ENCODE results near the gene ANKRD37.

DNA sequence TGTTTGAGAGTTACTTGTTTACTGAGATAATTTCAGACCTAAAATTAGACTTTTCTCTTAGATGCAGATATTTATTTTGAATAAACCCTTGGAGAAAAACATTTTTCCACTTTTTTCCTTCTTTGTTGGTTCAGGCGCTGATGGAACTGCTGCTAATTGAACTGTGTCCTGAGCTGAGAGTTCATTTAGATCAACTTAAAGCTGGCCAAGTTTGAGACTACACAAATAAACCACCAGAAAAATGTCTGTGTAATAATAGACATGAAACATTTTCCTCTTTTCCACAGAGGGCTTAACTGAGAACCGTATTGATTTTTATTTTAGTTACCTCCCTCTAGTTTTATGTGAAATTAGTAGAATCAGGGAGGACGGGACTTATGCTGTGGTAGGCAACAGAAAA is 33.4 kb upstream of the ANKRD37 start:
- TF ChIP-seq, protein P1, sequence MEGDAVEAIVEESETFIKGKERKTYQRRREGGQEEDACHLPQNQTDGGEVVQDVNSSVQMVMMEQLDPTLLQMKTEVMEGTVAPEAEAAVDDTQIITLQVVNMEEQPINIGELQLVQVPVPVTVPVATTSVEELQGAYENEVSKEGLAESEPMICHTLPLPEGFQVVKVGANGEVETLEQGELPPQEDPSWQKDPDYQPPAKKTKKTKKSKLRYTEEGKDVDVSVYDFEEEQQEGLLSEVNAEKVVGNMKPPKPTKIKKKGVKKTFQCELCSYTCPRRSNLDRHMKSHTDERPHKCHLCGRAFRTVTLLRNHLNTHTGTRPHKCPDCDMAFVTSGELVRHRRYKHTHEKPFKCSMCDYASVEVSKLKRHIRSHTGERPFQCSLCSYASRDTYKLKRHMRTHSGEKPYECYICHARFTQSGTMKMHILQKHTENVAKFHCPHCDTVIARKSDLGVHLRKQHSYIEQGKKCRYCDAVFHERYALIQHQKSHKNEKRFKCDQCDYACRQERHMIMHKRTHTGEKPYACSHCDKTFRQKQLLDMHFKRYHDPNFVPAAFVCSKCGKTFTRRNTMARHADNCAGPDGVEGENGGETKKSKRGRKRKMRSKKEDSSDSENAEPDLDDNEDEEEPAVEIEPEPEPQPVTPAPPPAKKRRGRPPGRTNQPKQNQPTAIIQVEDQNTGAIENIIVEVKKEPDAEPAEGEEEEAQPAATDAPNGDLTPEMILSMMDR (IDR thresholded peaks at IDR 0.05): no peak
- TF ChIP-seq ZFX (IDR thresholded peaks at IDR 0.05; ENCODE audit: borderline replicate concordance): no peak

All from 22Rv1 (cell line).